GM11168 (cell line): ENCODE data around the gene HES7.
"Not testable (repeated sequence)": the region's sequence is repeated elsewhere in the genome, so short reads cannot be mapped to it uniquely, and the experiment has no call there.

ENCODE experiments used
- in situ Hi-C: fragments of 300-500 bp; cut with MboI; formaldehyde crosslinking; loops from one replicate; pipeline ENCODE4 v1.12.0; 2022; ENCODE audit warnings: low sequenced_read_pairs; ENCODE audit not compliant: unreplicated experiment

HES7 gene

GRCh38 chr17:8123695-8124349, at the start of gene HES7:
HES7 (minus strand) TSS chr17:8124106; CDS start chr17:8124084, 22 bp downstream.
- in situ Hi-C loops, result no loop called here

DNA sequence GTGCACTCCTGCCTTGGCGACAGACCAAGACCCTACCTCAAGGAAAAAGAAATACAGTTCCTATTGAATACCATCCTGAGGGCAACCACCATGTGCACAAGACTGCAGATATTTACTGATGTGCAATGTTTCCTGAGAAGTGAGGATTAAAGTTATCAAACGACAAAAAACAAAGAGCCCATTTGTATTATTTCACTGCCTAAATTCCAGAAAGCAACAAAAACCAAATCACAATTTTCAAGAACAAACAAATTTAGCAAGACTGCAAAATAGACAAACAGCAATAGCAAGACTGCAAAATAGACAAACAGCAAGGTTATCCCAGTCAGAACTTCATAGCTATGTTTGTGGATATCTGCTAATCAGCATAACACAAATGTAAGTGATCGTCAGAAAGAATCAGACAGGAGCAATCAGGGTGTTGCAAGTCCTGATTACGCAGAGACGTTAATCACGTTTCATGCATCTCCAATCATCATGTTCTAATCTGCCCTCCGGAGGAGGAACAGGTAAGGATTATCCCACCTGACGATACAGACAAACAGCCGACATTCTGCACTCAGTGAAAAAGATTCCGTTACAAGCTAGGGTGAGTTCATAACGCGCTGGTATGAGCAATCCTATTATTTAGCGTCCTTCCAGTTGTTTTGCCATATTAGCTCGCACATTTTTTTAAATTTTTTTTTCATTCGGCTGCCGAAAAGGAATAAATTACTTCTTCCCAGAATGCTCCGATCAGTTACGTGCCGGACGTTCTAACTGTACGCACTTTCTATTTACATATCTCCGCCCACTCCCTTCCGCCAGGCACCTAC, 49.4 kb upstream of the HES7 start:
- in situ Hi-C loops, result no loop called here

GRCh38 chr17:8170186-8170585, 46.3 kb upstream of the HES7 start:
- in situ Hi-C loops, result not testable (repeated sequence)

GRCh38 chr17:8167526-8167925, 43.6 kb upstream of the HES7 start:
- in situ Hi-C loops, result no loop called here

- in situ Hi-C loops, result no loop called here
Observed at GRCh38 chr17:8166731-8167130, 42.8 kb upstream of the HES7 start.

- in situ Hi-C loops, result no loop called here
Observed at GRCh38 chr17:8164815-8165131, 40.9 kb upstream of the HES7 start.

- in situ Hi-C loops, result no loop called here
Observed at GRCh38 chr17:8163978-8164814, 40.3 kb upstream of the HES7 start.

- in situ Hi-C loops, result no loop called here
Observed at GRCh38 chr17:8162997-8163977, 39.4 kb upstream of the HES7 start.

- in situ Hi-C loops, result no loop called here
Observed at GRCh38 chr17:8162233-8162996, 38.5 kb upstream of the HES7 start, which contains the start of gene VAMP2. VAMP2 (minus strand) TSS chr17:8162948; CDS start chr17:8162879, 69 bp downstream.

DNA sequence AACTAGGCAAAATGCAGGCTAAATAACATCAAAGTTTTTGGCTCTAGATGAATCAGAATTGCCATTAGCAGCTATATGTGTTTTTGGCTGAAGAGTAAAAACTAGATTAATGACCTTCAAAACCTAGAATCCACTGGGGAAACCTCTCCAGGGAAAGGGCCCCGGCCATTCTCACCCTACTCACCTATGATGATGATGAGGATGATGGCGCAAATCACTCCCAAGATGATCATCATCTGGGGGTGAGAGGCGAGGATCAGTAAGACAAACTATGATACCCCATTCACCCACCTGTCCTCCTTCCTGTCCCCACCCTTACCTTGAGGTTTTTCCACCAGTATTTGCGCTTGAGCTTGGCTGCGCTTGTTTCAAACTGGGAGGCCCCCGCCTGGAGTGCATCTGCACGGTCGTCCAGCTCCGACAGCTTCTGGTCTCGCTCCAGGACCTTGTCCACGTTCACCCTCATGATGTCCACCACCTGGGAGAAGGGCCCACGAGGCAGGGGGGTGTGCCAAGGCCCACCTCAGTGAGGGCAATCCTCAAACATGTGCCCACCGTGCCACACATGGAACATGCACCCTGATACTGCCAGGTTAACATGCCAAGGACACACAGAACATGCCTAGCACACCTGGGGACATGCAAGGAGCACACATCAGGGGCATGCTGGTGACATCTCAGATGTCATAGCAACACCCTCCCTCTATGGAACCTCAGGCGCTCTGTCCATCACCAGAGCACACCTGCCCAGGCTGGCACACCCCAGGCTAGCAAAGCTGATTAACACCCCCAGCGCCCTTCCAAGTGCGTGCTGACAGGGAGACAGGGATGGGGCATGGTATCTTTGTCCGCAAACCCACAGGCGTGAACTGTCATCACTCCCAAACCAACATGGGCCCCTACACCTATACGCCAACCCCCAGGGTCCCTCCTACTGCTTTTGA, 37.7 kb upstream of the HES7 start:
- in situ Hi-C loops, result no loop called here

DNA sequence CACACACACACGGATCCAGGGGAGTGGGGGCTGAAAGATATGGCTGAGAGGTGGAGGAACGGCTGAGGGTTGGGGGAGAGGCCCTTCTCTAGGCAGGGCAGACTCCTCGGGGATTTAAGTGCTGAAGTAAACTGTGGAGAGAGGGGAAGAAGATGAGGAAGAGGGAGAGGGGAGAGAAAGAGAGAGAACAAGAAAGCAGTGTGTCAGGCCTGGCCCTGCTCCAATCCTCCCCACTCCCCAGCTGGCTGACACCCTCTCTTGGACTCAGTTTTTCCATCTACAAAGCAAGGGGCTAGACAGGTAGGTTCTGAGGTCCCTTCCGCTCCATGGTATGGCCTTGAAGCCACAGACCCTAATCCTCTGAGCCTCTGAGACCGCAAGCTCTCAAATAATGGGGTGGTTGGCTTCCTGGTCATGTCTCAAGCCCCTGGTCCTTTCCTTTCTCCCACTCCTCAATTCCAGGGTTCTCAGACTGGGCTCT, 36.9 kb upstream of the HES7 start:
- in situ Hi-C loops, result no loop called here

DNA sequence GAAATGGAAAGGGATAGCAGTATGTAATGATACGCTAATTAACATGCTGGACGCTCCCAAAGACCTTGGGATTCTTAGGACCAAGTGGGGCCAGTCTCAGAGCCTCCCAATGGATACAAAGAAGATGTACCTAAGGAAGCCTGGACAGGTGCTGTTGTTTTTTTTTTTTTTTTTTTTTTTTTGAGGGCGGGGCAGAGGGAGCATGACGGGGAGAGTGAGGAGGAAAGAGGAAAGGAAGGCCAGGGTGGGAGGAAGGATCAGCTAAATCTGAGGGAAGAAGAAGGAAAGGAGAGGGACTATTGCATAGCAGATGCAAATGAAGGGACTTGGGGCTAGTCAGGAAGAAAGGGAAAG, 36.3 kb upstream of the HES7 start:
- in situ Hi-C loops, result no loop called here

GRCh38 chr17:8159459-8160223, 35.7 kb upstream of the HES7 start:
- in situ Hi-C loops, result no loop called here

DNA sequence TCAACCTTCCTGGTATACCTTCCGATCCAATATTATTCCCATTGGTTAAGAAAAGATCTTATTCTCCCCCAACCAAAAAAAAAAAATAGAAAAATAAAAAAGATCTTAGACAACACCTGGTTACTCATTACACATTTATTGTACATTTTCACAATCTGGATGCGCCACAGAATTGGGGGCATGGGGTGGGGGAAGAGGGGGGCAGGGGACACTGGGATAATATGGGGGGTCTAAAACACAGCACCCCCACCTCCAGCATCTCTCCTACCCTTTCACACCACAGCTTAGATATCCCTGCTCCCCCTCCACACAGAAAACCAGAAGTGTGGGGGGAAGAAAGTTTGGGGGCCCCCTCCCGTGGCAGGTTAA, 35.1 kb upstream of the HES7 start:
- in situ Hi-C loops, result no loop called here

DNA sequence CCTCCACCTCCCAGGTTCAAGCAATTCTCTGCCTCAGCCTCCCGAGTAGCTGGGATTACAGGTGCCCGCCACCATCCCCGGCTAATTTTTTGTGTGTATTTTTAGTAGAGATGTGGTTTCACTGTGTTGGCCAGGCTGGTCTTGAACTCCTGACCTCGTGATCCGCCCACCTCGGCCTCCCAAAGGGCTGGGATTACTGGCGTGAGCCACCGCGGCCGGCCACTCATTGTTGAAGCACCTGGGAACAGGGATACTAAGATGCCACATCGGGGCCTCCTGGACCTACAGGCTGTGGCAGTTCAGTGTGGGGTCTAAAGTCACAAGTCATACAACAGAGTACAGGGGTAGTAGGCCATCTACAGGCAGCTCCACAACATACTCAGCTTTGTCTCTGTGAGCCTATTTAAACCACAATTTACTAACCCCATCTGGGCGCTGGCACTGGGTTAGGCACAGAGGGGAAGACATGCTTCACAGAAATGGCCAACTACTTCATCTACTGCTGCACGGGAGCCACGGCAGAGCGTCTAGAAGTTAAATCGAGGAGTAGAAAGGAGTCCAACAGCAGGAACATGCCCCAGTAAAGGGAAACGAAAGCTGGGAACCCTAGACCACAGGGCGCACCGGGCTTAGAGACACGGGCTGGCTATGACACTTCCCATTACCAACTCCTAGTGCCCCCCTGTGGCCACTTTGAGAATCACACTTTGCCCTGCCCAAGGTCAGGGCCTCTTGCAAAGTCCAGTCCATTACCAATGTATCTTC, 34.5 kb upstream of the HES7 start:
- in situ Hi-C loops, result no loop called here

DNA sequence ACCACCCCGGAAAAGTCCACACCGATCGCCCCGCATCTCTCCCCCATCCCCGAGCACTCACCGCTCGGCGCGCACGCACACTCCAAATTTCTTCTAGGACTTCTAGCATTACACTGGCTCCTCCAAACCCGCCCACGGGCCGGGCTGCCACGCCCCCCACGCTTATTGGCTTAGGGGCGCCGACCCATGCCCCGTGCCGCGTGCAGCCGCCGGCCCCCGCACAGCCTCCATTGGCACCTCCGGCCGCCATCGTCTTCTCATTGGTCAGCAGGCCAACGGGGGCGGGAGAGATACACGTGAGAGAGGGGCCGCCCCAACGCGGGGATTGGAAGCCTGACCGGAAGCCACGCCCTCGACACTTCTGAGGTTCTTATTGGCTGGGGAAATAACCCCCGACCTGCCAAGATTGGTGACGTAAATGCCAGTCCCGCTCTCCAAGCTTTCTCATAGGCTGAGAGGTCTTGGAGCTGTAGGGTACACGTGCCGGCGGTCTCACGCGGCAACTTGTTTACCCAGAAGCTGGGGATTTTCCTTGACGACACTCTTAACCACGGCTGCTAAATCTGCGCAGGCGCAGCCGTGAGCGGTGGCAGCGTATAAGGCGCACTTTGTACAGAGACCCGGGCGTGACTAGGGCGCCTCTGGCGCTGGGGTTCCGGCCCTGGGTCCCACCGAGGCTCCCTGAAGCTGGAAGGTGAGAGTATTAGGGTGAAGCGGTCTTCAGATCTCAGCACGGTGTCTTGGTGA, 32.5 kb upstream of the HES7 start:
- in situ Hi-C loops, result no loop called here
